H9 (cell line): Measurements from ENCODE around the gene NEDD4L. TPM values are rescaled to one million over a fixed set of nuclear protein-coding genes. Genes with fewer than 3 reads are reported as not detected.

ENCODE experiments used
- DNase-seq: peaks from one replicate; pipeline ENCODE4 v3.0.0-alpha.2; 2017
- H2AFZ ChIP-seq: one replicate; pipeline ENCODE4 v1.6.1; 2013; ENCODE audit warnings: mild to moderate bottlenecking, low read length, control low read depth, moderate library complexity
- H2AK5ac ChIP-seq: 2 replicates; pipeline ENCODE4 v1.6.1; 2013; ENCODE audit warnings: low read length, control low read depth, mixed read lengths; ENCODE audit not compliant: insufficient read length
- H2BK120ac ChIP-seq: one replicate; pipeline ENCODE4 v1.6.1; 2013; ENCODE audit warnings: low read depth, mild to moderate bottlenecking, low read length, control low read depth, inconsistent platforms; ENCODE audit not compliant: poor library complexity, severe bottlenecking
- H2BK12ac ChIP-seq: 2 replicates; pipeline ENCODE4 v1.6.1; 2013; ENCODE audit warnings: low read length, control low read depth, mixed read lengths, low read depth; ENCODE audit not compliant: insufficient read length
- H2BK15ac ChIP-seq: 2 replicates; pipeline ENCODE4 v1.6.1; 2013; ENCODE audit warnings: low read depth, low read length, control low read depth
- H2BK20ac ChIP-seq: one replicate; pipeline ENCODE4 v1.6.1; 2013; ENCODE audit warnings: low read depth, mild to moderate bottlenecking, low read length, control low read depth, inconsistent platforms; ENCODE audit not compliant: poor library complexity, severe bottlenecking
- H2BK5ac ChIP-seq: 2 replicates; pipeline ENCODE4 v1.6.1; 2013; ENCODE audit warnings: low read length, control low read depth, mixed read lengths; ENCODE audit not compliant: insufficient read length
- H3K14ac ChIP-seq: 2 replicates; pipeline ENCODE4 v1.6.1; 2013; ENCODE audit warnings: low read length, control low read depth; ENCODE audit not compliant: insufficient read depth
- H3K18ac ChIP-seq: 2 replicates; pipeline ENCODE4 v1.6.1; 2013; ENCODE audit warnings: low read depth, mild to moderate bottlenecking, mixed read lengths, low read length, control low read depth; ENCODE audit not compliant: insufficient read length
- H3K23ac ChIP-seq: 2 replicates; pipeline ENCODE4 v1.6.1; 2013; ENCODE audit warnings: low read length, control low read depth, mixed read lengths, low read depth; ENCODE audit not compliant: insufficient read length
- H3K23me2 ChIP-seq: 2 replicates; pipeline ENCODE4 v1.6.1; 2013; ENCODE audit warnings: low read depth, mild to moderate bottlenecking, mixed read lengths, low read length, control low read depth; ENCODE audit not compliant: insufficient read length, poor library complexity, severe bottlenecking
- H3K27ac ChIP-seq: 2 replicates; pipeline ENCODE4 v1.5.1; 2013; ENCODE audit warnings: low read length, control low read depth, mixed read lengths, low read depth; ENCODE audit not compliant: insufficient read length
- H3K27me3 ChIP-seq: 2 replicates; pipeline ENCODE4 v1.6.1; 2013; ENCODE audit warnings: low read length, control low read depth, inconsistent platforms; ENCODE audit not compliant: insufficient read depth
- H3K4ac ChIP-seq: 2 replicates; pipeline ENCODE4 v1.6.1; 2013; ENCODE audit warnings: low read depth, mild to moderate bottlenecking, control low read depth, inconsistent platforms, low read length, moderate library complexity
- H3K4me1 ChIP-seq: 2 replicates; pipeline ENCODE4 v1.6.1; 2013; ENCODE audit warnings: low read length, control low read depth, inconsistent platforms; ENCODE audit not compliant: insufficient read depth
- H3K4me2 ChIP-seq: 2 replicates; pipeline ENCODE4 v1.6.1; 2013; ENCODE audit warnings: low read length, control low read depth, mixed read lengths; ENCODE audit not compliant: insufficient read length, insufficient read depth
- H3K56ac ChIP-seq: 2 replicates; pipeline ENCODE4 v1.6.1; 2013; ENCODE audit warnings: low read depth, mild to moderate bottlenecking, mixed read lengths, low read length, control low read depth; ENCODE audit not compliant: insufficient read length
- H3K79me1 ChIP-seq: 2 replicates; pipeline ENCODE4 v1.6.1; 2013; ENCODE audit warnings: low read depth, mild to moderate bottlenecking, moderate library complexity, low read length, control low read depth, inconsistent platforms; ENCODE audit not compliant: insufficient read depth, poor library complexity, severe bottlenecking
- H3K79me2 ChIP-seq: 2 replicates; pipeline ENCODE4 v1.6.1; 2013; ENCODE audit warnings: low read length, control low read depth, inconsistent platforms; ENCODE audit not compliant: insufficient read depth
- H3K9ac ChIP-seq: 2 replicates; pipeline ENCODE4 v1.6.1; 2013; ENCODE audit warnings: low read length, control low read depth, mixed read lengths; ENCODE audit not compliant: insufficient read length; ENCODE audit errors: extremely low read depth
- H3K9me3 ChIP-seq: one replicate; pipeline ENCODE4 v1.6.1; 2013; ENCODE audit warnings: low read depth, low read length, inconsistent platforms; ENCODE audit not compliant: control insufficient read depth
- H3T11ph ChIP-seq: one replicate; pipeline ENCODE4 v1.6.1; 2013; ENCODE audit warnings: mild to moderate bottlenecking, low read length, control low read depth, inconsistent platforms
- H4K20me1 ChIP-seq: one replicate; pipeline ENCODE4 v1.6.1; 2013; ENCODE audit not compliant: control insufficient read depth, insufficient read length, insufficient read depth
- H4K5ac ChIP-seq: 2 replicates; pipeline ENCODE4 v1.6.1; 2013; ENCODE audit warnings: low read depth, mild to moderate bottlenecking, mixed read lengths, low read length, control low read depth; ENCODE audit not compliant: insufficient read length
- H4K8ac ChIP-seq: replicated peaks from 2 replicates; pipeline ENCODE4 v1.6.1; 2013; ENCODE audit warnings: low read length, control low read depth, mixed read lengths, low read depth; ENCODE audit not compliant: insufficient read length
- H4K91ac ChIP-seq: 2 replicates; pipeline ENCODE4 v1.6.1; 2013; ENCODE audit warnings: low read depth, mild to moderate bottlenecking, moderate library complexity, mixed read lengths, low read length, control low read depth; ENCODE audit not compliant: insufficient read length
- H3K27ac Mint-ChIP-seq, 3 experiments: 2 replicates in 2 of 3; 3 replicates in 1 of 3; pipeline ENCODE4 v1.8.0; 2020 to 2021; ENCODE audit warnings: mixed read lengths in 3 of 3, mild to moderate bottlenecking in 1 of 3, moderate library complexity in 1 of 3
- H3K27me3 Mint-ChIP-seq: 2 replicates; pipeline ENCODE4 v1.8.0; 2021; ENCODE audit warnings: low read depth, mild to moderate bottlenecking, moderate library complexity, mixed read lengths
- H3K36me3 Mint-ChIP-seq, 3 experiments: 2 replicates in 2 of 3; 3 replicates in 1 of 3; pipeline ENCODE4 v1.8.0; 2020 to 2021; ENCODE audit warnings: low read depth in 3 of 3, mixed read lengths in 3 of 3; ENCODE audit not compliant: insufficient read depth in 1 of 3
- H3K4me1 Mint-ChIP-seq, 2 experiments: 2 replicates each; pipeline ENCODE4 v1.8.0; 2020; ENCODE audit warnings: mixed read lengths in 2 of 2
- H3K4me3 Mint-ChIP-seq, 2 experiments: 2 replicates in 1 of 2; 3 replicates in 1 of 2; pipeline ENCODE4 v1.8.0; 2020 to 2021; ENCODE audit warnings: mild to moderate bottlenecking in 2 of 2, mixed read lengths in 2 of 2, moderate library complexity in 1 of 2
- H3K9me3 Mint-ChIP-seq, 2 experiments: 2 replicates in 1 of 2; 3 replicates in 1 of 2; pipeline ENCODE4 v1.8.0; 2020; ENCODE audit warnings: mild to moderate bottlenecking in 2 of 2, mixed read lengths in 2 of 2, moderate library complexity in 1 of 2
- CTCF ChIP-seq: fragments of 200-600 bp; sonication (generic); conservative IDR thresholded peaks from 3 replicates; pipeline ENCODE4 v1.8.0; 2021; ENCODE audit warnings: antibody characterized with exemption, mild to moderate bottlenecking
- WGBS: extraction: QIAGEN DNeasy Blood & Tissue Kit; methylation state at CpG from one replicate; pipeline ENCODE4 v1.1.7; 2013; ENCODE audit warnings: missing lambda C conversion rate, low lambda C conversion rate, mixed read lengths; ENCODE audit not compliant: insufficient read length; ENCODE audit errors: extremely low coverage; 5-methylcytosine and 5-hydroxymethylcytosine counted together
- total RNA-seq: library from RNA; stranded (reverse); gene quantifications from 2 replicates; pipeline ENCODE4 v1.2.1, GENCODE V29; 2021

NEDD4L gene
- total RNA-seq, 1 experiment from 2014 or later, result 76.3 TPM

GRCh38 chr18:58370038-58370580, 326.1 kb downstream of the NEDD4L start:
- H3K4me2 ChIP-seq, result no peak overlapping the region
- no peak overlapping the region for H2BK15ac ChIP-seq
- no peak overlapping the region for H2AFZ ChIP-seq
- no peak overlapping the region for H3K23ac ChIP-seq
- TF ChIP-seq CTCF, result no peak
- DNase-seq, result no peak
- no peaks in the 10 kb centered on the region for H3K23me2 ChIP-seq
- WGBS, result no CpG with 5 or more reads among the region's 10 CpGs
- peaks cover 15 to 18% of the 10 kb centered on the region in 2 experiments for H3K4me1 Mint-ChIP-seq
- H3K4me3 Mint-ChIP-seq, result no peak overlapping the region; a peak in 1 of 5 replicates
- no peaks in the 10 kb centered on the region for H3K9me3 ChIP-seq
- no peak overlapping the region for H2BK20ac ChIP-seq
- H4K8ac ChIP-seq, result no peak overlapping the region
- no peaks in the 10 kb centered on the region for H3K4me1 ChIP-seq
- H4K5ac ChIP-seq, result no peak overlapping the region
- H3K79me1 ChIP-seq, result no peaks in the 10 kb centered on the region
- no peak overlapping the region for H2BK120ac ChIP-seq
- H3K56ac ChIP-seq, result no peak overlapping the region
- no peaks in the 10 kb centered on the region for H3K27me3 ChIP-seq
- H2AK5ac ChIP-seq, result no peak overlapping the region
- H2BK12ac ChIP-seq, result no peak overlapping the region
- H3K9ac ChIP-seq, result no peak overlapping the region
- H4K20me1 ChIP-seq, result no peaks in the 10 kb centered on the region
- peak overlapping the region in 1 of 3 experiments; percentile 65; a peak in 2 of 7 replicates for H3K27ac Mint-ChIP-seq
- no peak overlapping the region for H3T11ph ChIP-seq
- H3K14ac ChIP-seq, result no peak overlapping the region
- no peaks in the 10 kb centered on the region for H3K9me3 Mint-ChIP-seq
- no peak overlapping the region for H3K18ac ChIP-seq
- peaks cover 21 to 82% (median 52%) of the 10 kb centered on the region in 3 experiments; a peak in 6 of 7 replicates for H3K36me3 Mint-ChIP-seq
- no peak overlapping the region for H3K4ac ChIP-seq
- no peak overlapping the region for H4K91ac ChIP-seq
- no peak overlapping the region for H3K27ac ChIP-seq
- no peak overlapping the region for H2BK5ac ChIP-seq
- no peaks in the 10 kb centered on the region for H3K79me2 ChIP-seq
- no peaks in the 10 kb centered on the region for H3K27me3 Mint-ChIP-seq
